ENCODE data around the gene C22orf31.

Gene C22orf31

GRCh38 chr22:29071261-29072045 is 9.8 kb upstream of the C22orf31 start:
- peak overlapping the region; percentile 47 for H3K4me3 ChIP-seq (ENCODE audit: low read depth, low read length)
- no peaks in the 10 kb centered on the region for H3K36me3 ChIP-seq (ENCODE audit: control insufficient read depth, insufficient read depth, low read length)
- peaks cover 64% of the 10 kb centered on the region for H3K27me3 ChIP-seq (ENCODE audit: control insufficient read depth, insufficient read depth, low read length)
- H3K27ac ChIP-seq (ENCODE audit: low read depth, low read length) = no peak overlapping the region
- H3K4me1 ChIP-seq (ENCODE audit: control insufficient read depth, insufficient read depth, low read length) = peaks cover 7% of the 10 kb centered on the region; the same call in 1 of the 2 replicates
- no peaks in the 10 kb centered on the region for H3K9me3 ChIP-seq (ENCODE audit: control insufficient read depth, insufficient read depth, low read length)
- H3K9ac ChIP-seq (ENCODE audit: low read depth, low read length) = no peak overlapping the region

GRCh38 chr22:29070490-29070889 is 8.9 kb upstream of the C22orf31 start:
- Histone ChIP-seq H3K36me3 (ENCODE audit: control insufficient read depth, insufficient read depth, low read length) (no peaks in the 10 kb centered on the region), H3K9ac (ENCODE audit: low read depth, low read length) (no peak overlapping the region), H3K4me1 (ENCODE audit: control insufficient read depth, insufficient read depth, low read length) (peaks cover 7% of the 10 kb centered on the region; the same call in 1 of the 2 replicates), H3K27me3 (ENCODE audit: control insufficient read depth, insufficient read depth, low read length) (peaks cover 60% of the 10 kb centered on the region), H3K4me3 (ENCODE audit: low read depth, low read length) (no peak overlapping the region), H3K27ac (ENCODE audit: low read depth, low read length) (no peak overlapping the region), H3K9me3 (ENCODE audit: control insufficient read depth, insufficient read depth, low read length) (no peaks in the 10 kb centered on the region)

GRCh38 chr22:29069463-29069862 is 7.8 kb upstream of the C22orf31 start:
- Histone ChIP-seq H3K27ac (ENCODE audit: low read depth, low read length) (no peak overlapping the region), H3K36me3 (ENCODE audit: control insufficient read depth, insufficient read depth, low read length) (no peaks in the 10 kb centered on the region), H3K27me3 (ENCODE audit: control insufficient read depth, insufficient read depth, low read length) (peaks cover 49% of the 10 kb centered on the region), H3K4me1 (ENCODE audit: control insufficient read depth, insufficient read depth, low read length) (peaks cover 7% of the 10 kb centered on the region; the same call in 1 of the 2 replicates), H3K9ac (ENCODE audit: low read depth, low read length) (no peak overlapping the region), H3K4me3 (ENCODE audit: low read depth, low read length) (no peak overlapping the region), H3K9me3 (ENCODE audit: control insufficient read depth, insufficient read depth, low read length) (no peaks in the 10 kb centered on the region)

GRCh38 chr22:29065468-29066190 is 4.0 kb upstream of the C22orf31 start:
- Histone ChIP-seq H3K27me3 (ENCODE audit: control insufficient read depth, insufficient read depth, low read length) (peaks cover 16% of the 10 kb centered on the region), H3K4me3 (ENCODE audit: low read depth, low read length) (no peak overlapping the region), H3K9ac (ENCODE audit: low read depth, low read length) (no peak overlapping the region), H3K4me1 (ENCODE audit: control insufficient read depth, insufficient read depth, low read length) (no peaks in the 10 kb centered on the region), H3K36me3 (ENCODE audit: control insufficient read depth, insufficient read depth, low read length) (no peaks in the 10 kb centered on the region), H3K9me3 (ENCODE audit: control insufficient read depth, insufficient read depth, low read length) (no peaks in the 10 kb centered on the region), H3K27ac (ENCODE audit: low read depth, low read length) (no peak overlapping the region)

- H3K36me3 ChIP-seq (ENCODE audit: control insufficient read depth, insufficient read depth, low read length) = no peaks in the 10 kb centered on the region
- H3K4me3 ChIP-seq (ENCODE audit: low read depth, low read length) = no peak overlapping the region
- H3K27ac ChIP-seq (ENCODE audit: low read depth, low read length) = peak overlapping the region; percentile 24
- H3K27me3 ChIP-seq (ENCODE audit: control insufficient read depth, insufficient read depth, low read length) = no peaks in the 10 kb centered on the region
- H3K9me3 ChIP-seq (ENCODE audit: control insufficient read depth, insufficient read depth, low read length) = no peaks in the 10 kb centered on the region
- H3K9ac ChIP-seq (ENCODE audit: low read depth, low read length) = no peak overlapping the region
- no peaks in the 10 kb centered on the region for H3K4me1 ChIP-seq (ENCODE audit: control insufficient read depth, insufficient read depth, low read length)
These were observed 723 bp upstream of the C22orf31 start for GRCh38 chr22:29062286-29062821.

GRCh38 chr22:29060931-29061330 is 700 bp downstream of the C22orf31 start:
- Histone ChIP-seq H3K9ac (ENCODE audit: low read depth, low read length) (no peak overlapping the region), H3K36me3 (ENCODE audit: control insufficient read depth, insufficient read depth, low read length) (no peaks in the 10 kb centered on the region), H3K9me3 (ENCODE audit: control insufficient read depth, insufficient read depth, low read length) (no peaks in the 10 kb centered on the region), H3K4me3 (ENCODE audit: low read depth, low read length) (no peak overlapping the region), H3K27me3 (ENCODE audit: control insufficient read depth, insufficient read depth, low read length) (no peaks in the 10 kb centered on the region), H3K4me1 (ENCODE audit: control insufficient read depth, insufficient read depth, low read length) (peaks cover 7% of the 10 kb centered on the region; the same call in 1 of the 2 replicates), H3K27ac (ENCODE audit: low read depth, low read length) (no peak overlapping the region)

GRCh38 chr22:29060251-29060869 is 1.3 kb downstream of the C22orf31 start:
- H3K4me1 ChIP-seq (ENCODE audit: control insufficient read depth, insufficient read depth, low read length) = peaks cover 12% of the 10 kb centered on the region
- no peaks in the 10 kb centered on the region for H3K27me3 ChIP-seq (ENCODE audit: control insufficient read depth, insufficient read depth, low read length)
- no peaks in the 10 kb centered on the region for H3K9me3 ChIP-seq (ENCODE audit: control insufficient read depth, insufficient read depth, low read length)
- no peak overlapping the region for H3K4me3 ChIP-seq (ENCODE audit: low read depth, low read length)
- no peak overlapping the region for H3K27ac ChIP-seq (ENCODE audit: low read depth, low read length)
- H3K9ac ChIP-seq (ENCODE audit: low read depth, low read length) = no peak overlapping the region
- H3K36me3 ChIP-seq (ENCODE audit: control insufficient read depth, insufficient read depth, low read length) = no peaks in the 10 kb centered on the region

GRCh38 chr22:29056472-29056871 is 5.2 kb downstream of the C22orf31 start:
- Histone ChIP-seq H3K27ac (ENCODE audit: low read depth, low read length) (no peak overlapping the region), H3K4me1 (ENCODE audit: control insufficient read depth, insufficient read depth, low read length) (peaks cover 37% of the 10 kb centered on the region), H3K9me3 (ENCODE audit: control insufficient read depth, insufficient read depth, low read length) (no peaks in the 10 kb centered on the region), H3K36me3 (ENCODE audit: control insufficient read depth, insufficient read depth, low read length) (no peaks in the 10 kb centered on the region), H3K9ac (ENCODE audit: low read depth, low read length) (no peak overlapping the region), H3K27me3 (ENCODE audit: control insufficient read depth, insufficient read depth, low read length) (no peaks in the 10 kb centered on the region), H3K4me3 (ENCODE audit: low read depth, low read length) (no peak overlapping the region)

GRCh38 chr22:29055192-29055830 is 6.3 kb downstream of the C22orf31 start:
- Histone ChIP-seq H3K9me3 (ENCODE audit: control insufficient read depth, insufficient read depth, low read length) (no peaks in the 10 kb centered on the region), H3K9ac (ENCODE audit: low read depth, low read length) (no peak overlapping the region), H3K36me3 (ENCODE audit: control insufficient read depth, insufficient read depth, low read length) (peaks cover 9% of the 10 kb centered on the region), H3K4me3 (ENCODE audit: low read depth, low read length) (peak overlapping the region; percentile 34; the same call in 1 of the 2 replicates), H3K27ac (ENCODE audit: low read depth, low read length) (peak overlapping the region; percentile 80), H3K27me3 (ENCODE audit: control insufficient read depth, insufficient read depth, low read length) (no peaks in the 10 kb centered on the region), H3K4me1 (ENCODE audit: control insufficient read depth, insufficient read depth, low read length) (peaks cover 37% of the 10 kb centered on the region)

GRCh38 chr22:29054251-29054767 is 7.3 kb downstream of the C22orf31 start:
- no peaks in the 10 kb centered on the region for H3K27me3 ChIP-seq (ENCODE audit: control insufficient read depth, insufficient read depth, low read length)
- H3K9ac ChIP-seq (ENCODE audit: low read depth, low read length) = no peak overlapping the region
- H3K27ac ChIP-seq (ENCODE audit: low read depth, low read length) = peak overlapping the region; percentile 55
- H3K4me1 ChIP-seq (ENCODE audit: control insufficient read depth, insufficient read depth, low read length) = peaks cover 37% of the 10 kb centered on the region
- no peak overlapping the region for H3K4me3 ChIP-seq (ENCODE audit: low read depth, low read length)
- H3K36me3 ChIP-seq (ENCODE audit: control insufficient read depth, insufficient read depth, low read length) = peaks cover 19% of the 10 kb centered on the region
- no peaks in the 10 kb centered on the region for H3K9me3 ChIP-seq (ENCODE audit: control insufficient read depth, insufficient read depth, low read length)
